Right atrium auricular region (tissue), 2 donors: Measurements from ENCODE around the gene OR2A25. TPM values are rescaled to one million over a fixed set of nuclear protein-coding genes. Genes with fewer than 3 reads are reported as not detected.

Experiments
- DNase-seq: peaks from one replicate; pipeline ENCODE4 v3.0.0-alpha.2; 2019; ENCODE audit warnings: low spot score
- H3K27ac ChIP-seq, 2 donors: fragments of 200-600 bp; sonication (generic); 1 replicate in 1 of 2; 2 replicates in 1 of 2; pipeline ENCODE4 v1.5.1; 2016 to 2019
- H3K27me3 ChIP-seq, 2 donors: fragments of 200-600 bp; sonication (generic); one replicate each; pipeline versions ENCODE4 v1.5.1 to v1.6.0; 2017 to 2019
- H3K36me3 ChIP-seq: fragments of 200-600 bp; sonication (generic); one replicate; pipeline ENCODE4 v1.5.1; 2016
- H3K4me1 ChIP-seq, 2 donors: fragments of 200-600 bp; sonication (generic); one replicate each; pipeline versions ENCODE4 v1.5.1 to v1.6.0; 2017 to 2019
- H3K4me3 ChIP-seq, 2 donors: fragments of 200-600 bp; sonication (generic); 1 replicate in 1 of 2; 2 replicates in 1 of 2; pipeline ENCODE4 v1.5.1; 2017 to 2019; ENCODE audit warnings: mild to moderate bottlenecking in 1 of 2, moderate library complexity in 1 of 2
- H3K9me3 ChIP-seq, 2 donors: fragments of 200-600 bp; sonication (generic); one replicate each; pipeline ENCODE4 v1.5.1; 2019
- total RNA-seq, 2 donors: library from RNA; depleted of rRNA; stranded (reverse); fragments of >200 nt; gene quantifications; one replicate each; pipeline ENCODE4 v1.1.0, GENCODE V29; 2016
- TF ChIP-seq, protein P1 (sequence below), 2 donors: fragments of 200-600 bp; sonication (generic); IDR thresholded peaks; one replicate each; pipeline ENCODE4 v1.5.1; 2019; ENCODE audit warnings: antibody characterized with exemption in 2 of 2

Gene OR2A25
- total RNA-seq, 2 donors from 2014 or later, result not detected

DNA sequence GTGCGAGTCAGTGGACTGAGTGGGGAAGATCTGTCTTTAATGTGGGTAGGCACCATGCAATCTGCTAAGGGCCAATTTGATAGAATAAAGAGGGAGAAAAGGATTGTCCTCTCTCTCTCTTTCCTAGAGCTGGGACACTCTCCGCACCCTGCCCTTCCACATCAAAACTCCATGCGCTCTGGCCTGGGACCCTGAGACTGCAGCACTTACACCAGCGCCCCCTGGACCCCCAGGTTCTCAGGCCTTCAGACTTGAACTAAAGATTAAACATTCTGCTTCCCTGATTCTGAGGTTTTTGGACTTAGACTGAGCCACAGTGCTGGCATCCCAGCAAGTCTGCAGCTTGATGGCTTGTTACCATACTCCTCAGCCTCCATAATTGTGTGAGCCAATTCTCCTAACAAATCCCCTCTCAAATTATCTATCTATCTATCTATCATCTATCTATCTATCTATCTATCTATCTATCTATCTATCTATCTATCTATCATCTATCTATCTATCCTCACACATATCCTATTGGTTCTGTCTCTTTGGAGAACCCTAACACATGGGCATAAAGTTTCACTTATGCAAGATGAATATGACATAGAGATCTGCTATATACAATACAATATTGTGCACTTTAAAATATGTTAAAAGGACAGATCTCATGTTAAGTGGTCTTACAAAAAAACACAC, 43.3 kb upstream of the OR2A25 start:
- DNase-seq, result no peak
- Histone ChIP-seq H3K36me3 (no peaks in the 10 kb centered on the region), H3K4me1 (no peaks in the 10 kb centered on the region), H3K27me3 (no peaks in the 10 kb centered on the region), H3K4me3 (no peak overlapping the region), H3K27ac (no peak overlapping the region), H3K9me3 (no peaks in the 10 kb centered on the region)
- TF ChIP-seq, protein P1, sequence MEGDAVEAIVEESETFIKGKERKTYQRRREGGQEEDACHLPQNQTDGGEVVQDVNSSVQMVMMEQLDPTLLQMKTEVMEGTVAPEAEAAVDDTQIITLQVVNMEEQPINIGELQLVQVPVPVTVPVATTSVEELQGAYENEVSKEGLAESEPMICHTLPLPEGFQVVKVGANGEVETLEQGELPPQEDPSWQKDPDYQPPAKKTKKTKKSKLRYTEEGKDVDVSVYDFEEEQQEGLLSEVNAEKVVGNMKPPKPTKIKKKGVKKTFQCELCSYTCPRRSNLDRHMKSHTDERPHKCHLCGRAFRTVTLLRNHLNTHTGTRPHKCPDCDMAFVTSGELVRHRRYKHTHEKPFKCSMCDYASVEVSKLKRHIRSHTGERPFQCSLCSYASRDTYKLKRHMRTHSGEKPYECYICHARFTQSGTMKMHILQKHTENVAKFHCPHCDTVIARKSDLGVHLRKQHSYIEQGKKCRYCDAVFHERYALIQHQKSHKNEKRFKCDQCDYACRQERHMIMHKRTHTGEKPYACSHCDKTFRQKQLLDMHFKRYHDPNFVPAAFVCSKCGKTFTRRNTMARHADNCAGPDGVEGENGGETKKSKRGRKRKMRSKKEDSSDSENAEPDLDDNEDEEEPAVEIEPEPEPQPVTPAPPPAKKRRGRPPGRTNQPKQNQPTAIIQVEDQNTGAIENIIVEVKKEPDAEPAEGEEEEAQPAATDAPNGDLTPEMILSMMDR (IDR thresholded peaks at IDR 0.05), result no peak

DNA sequence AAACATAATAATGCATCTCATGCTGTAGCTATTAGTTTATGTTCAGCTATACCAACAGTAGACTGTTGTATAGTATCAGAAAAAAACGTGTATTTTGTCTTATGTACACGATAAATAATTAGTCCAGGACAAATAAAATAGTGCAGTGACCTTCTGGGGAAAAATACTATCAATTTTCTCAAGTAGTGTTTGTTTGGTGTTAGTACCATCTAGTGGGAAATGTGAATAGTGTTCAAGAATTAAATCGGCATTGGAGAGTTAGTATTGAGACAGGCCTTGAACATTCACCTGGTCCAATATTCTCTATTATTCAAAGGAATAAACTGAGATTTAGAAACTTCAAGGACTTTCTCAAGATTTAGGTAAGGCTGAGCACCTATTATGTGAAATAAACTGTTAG, 42.5 kb upstream of the OR2A25 start:
- Histone ChIP-seq H3K4me3 (no peak overlapping the region), H3K27ac (no peak overlapping the region), H3K36me3 (no peaks in the 10 kb centered on the region), H3K4me1 (no peaks in the 10 kb centered on the region), H3K9me3 (no peaks in the 10 kb centered on the region), H3K27me3 (no peaks in the 10 kb centered on the region)
- no peak for DNase-seq
- TF ChIP-seq, protein P1 (IDR thresholded peaks at IDR 0.05), result peak; percentile 14 to 65

DNA sequence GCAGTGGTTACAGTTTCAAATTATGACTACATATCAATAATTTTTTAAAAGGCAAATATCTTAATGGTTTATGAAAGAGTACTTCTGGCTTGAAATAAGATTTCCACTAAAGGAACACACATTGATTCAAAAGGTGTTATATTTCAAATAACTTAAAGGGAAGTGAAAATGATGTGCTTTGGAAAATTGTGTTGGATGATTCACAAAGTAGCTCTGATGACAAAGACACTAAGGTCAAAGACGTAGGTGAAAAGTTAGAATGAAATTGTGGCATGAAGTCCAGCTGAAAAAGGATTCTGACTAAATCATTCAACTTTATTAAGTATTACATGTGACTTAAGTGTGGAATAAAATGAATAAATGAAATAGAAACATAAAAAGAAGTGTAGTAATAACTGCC, 41.6 kb upstream of the OR2A25 start:
- no peak overlapping the region for H3K27ac ChIP-seq
- H3K36me3 ChIP-seq, result no peaks in the 10 kb centered on the region
- H3K9me3 ChIP-seq, result no peaks in the 10 kb centered on the region
- no peak for DNase-seq
- no peaks in the 10 kb centered on the region for H3K4me1 ChIP-seq
- TF ChIP-seq, protein P1 (IDR thresholded peaks at IDR 0.05), result no peak
- H3K27me3 ChIP-seq, result no peaks in the 10 kb centered on the region
- no peak overlapping the region for H3K4me3 ChIP-seq

DNA sequence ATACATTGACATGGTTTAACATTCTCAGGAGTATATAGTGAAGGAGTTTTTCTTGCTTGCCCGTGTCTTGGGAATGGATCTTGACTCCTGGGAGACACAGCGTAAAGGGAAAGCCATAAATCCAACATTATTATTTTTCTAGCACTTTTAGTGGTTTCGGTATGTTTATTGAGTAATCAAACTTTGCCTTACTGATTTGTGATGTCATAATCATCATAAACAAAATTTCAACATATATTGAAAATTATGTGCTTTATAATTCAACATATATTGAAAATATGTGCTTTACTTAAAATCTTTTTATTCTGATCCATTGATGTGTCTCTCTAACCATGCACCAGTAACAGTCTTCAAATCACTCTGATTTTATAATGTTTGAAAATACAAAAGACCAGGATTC, 41.1 kb upstream of the OR2A25 start:
- no peaks in the 10 kb centered on the region for H3K36me3 ChIP-seq
- H3K4me3 ChIP-seq, result no peak overlapping the region
- H3K4me1 ChIP-seq, result peaks cover 0 to 4% of the 10 kb centered on the region in 2 donors
- H3K9me3 ChIP-seq, result no peaks in the 10 kb centered on the region
- no peaks in the 10 kb centered on the region for H3K27me3 ChIP-seq
- H3K27ac ChIP-seq, result no peak overlapping the region
- no peak for DNase-seq
- TF ChIP-seq, protein P1 (IDR thresholded peaks at IDR 0.05), result no peak

DNA sequence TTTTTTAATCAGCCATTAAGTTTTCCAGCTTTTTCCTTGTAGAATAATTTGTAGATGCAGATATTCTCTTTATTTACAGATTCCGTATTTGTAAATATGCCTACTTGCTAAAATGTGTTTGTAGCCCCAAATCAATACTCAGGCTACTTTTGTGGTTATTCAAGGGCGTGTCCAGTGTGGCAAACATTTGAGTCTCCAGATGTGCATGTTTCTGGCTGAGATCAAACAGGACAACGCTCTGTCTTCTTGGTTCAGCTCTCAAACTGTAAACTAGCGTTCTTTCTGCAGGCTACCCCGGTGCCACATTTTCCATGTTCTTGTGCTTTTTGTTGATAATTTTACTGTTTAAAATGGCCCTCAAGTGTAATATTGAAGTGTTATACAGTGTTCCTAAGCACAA, 37.1 kb upstream of the OR2A25 start:
- no peaks in the 10 kb centered on the region for H3K36me3 ChIP-seq
- peaks cover 0 to 5% of the 10 kb centered on the region in 2 donors for H3K4me1 ChIP-seq
- H3K9me3 ChIP-seq, result no peaks in the 10 kb centered on the region
- no peak overlapping the region for H3K4me3 ChIP-seq
- no peak for DNase-seq
- TF ChIP-seq, protein P1 (IDR thresholded peaks at IDR 0.05), result no peak
- H3K27ac ChIP-seq, result no peak overlapping the region
- no peaks in the 10 kb centered on the region for H3K27me3 ChIP-seq
